B cell (primary cell): Measurements from ENCODE around the gene KLHL30. TPM values are rescaled to one million over a fixed set of nuclear protein-coding genes. Genes with fewer than 3 reads are reported as not detected.
"Not testable (repeated sequence)": the region's sequence is repeated elsewhere in the genome, so short reads cannot be mapped to it uniquely, and the experiment has no call there.

Experiments
- ATAC-seq: fragments of 200-7000 bp; cut with Tn5 transposase; one replicate; pipeline ENCODE4 v1.10.0; 2021; ENCODE audit warnings: low read depth, mild to moderate bottlenecking, moderate number of reproducible peaks, moderate library complexity
- CTCF ChIA-PET: fragments of 350-600 bp; sonication (Branson Sonifier 250); formaldehyde crosslinking; loops from one replicate; lab custom pipeline; 2021; ENCODE audit warnings: antibody characterized with exemption, inconsistent platforms; lab: Charles Lee
- POLR2A ChIA-PET: fragments of 350-600 bp; sonication (Branson Sonifier 250); formaldehyde crosslinking; loops from one replicate; lab custom pipeline; 2021; ENCODE audit warnings: antibody characterized with exemption; lab: Charles Lee
- DNase-seq: peaks from one replicate; pipeline ENCODE4 v3.0.0; 2013
- H2AFZ ChIP-seq: 2 replicates; pipeline ENCODE4 v1.6.1; 2012; ENCODE audit warnings: mild to moderate bottlenecking, low read depth, low read length; ENCODE audit not compliant: insufficient read depth, poor library complexity, severe bottlenecking
- H3K27ac ChIP-seq, 2 donors: 1 replicate in 1 of 2; 2 replicates in 1 of 2; pipeline ENCODE4 v1.5.1; 2012 to 2013; ENCODE audit warnings: low read length in 2 of 2, mild to moderate bottlenecking in 2 of 2, moderate library complexity in 1 of 2
- H3K27me3 ChIP-seq, 4 experiments: fragments of 200-600 bp in 1 of 4; sonication (generic) in 1 of 4; replicated peaks in 1 of 4; 1 replicate in 2 of 4; 2 replicates in 2 of 4; pipeline versions ENCODE4 v1.6.1 to v1.7.0; 2013 to 2016; ENCODE audit warnings: low read length in 3 of 4, mild to moderate bottlenecking in 2 of 4, mixed read lengths in 1 of 4, moderate library complexity in 1 of 4; ENCODE audit not compliant: insufficient read depth in 4 of 4, control insufficient read depth in 3 of 4; ENCODE audit errors: control extremely low read depth in 1 of 4
- H3K36me3 ChIP-seq, 2 experiments: replicated peaks in 1 of 2; 1 replicate in 1 of 2; 2 replicates in 1 of 2; pipeline versions ENCODE4 v1.6.1 to v1.7.1; 2013; ENCODE audit warnings: low read length in 1 of 2; ENCODE audit not compliant: insufficient read depth in 2 of 2, control insufficient read depth in 1 of 2; ENCODE audit errors: control extremely low read depth in 1 of 2, extremely low read depth in 1 of 2
- H3K4me1 ChIP-seq, 2 donors: fragments of 200-600 bp in 1 of 2; sonication (generic) in 1 of 2; 1 replicate in 1 of 2; 2 replicates in 1 of 2; pipeline versions ENCODE4 v1.5.1 to v1.6.1; 2013 to 2017; ENCODE audit warnings: low read length in 2 of 2; ENCODE audit not compliant: control insufficient read depth in 2 of 2, insufficient read depth in 2 of 2
- H3K4me2 ChIP-seq: replicated peaks from 2 replicates; pipeline ENCODE3; 2012; ENCODE audit warnings: mild to moderate bottlenecking, low read depth, low read length; ENCODE audit not compliant: poor library complexity, severe bottlenecking
- H3K4me3 ChIP-seq, 5 experiments: fragments of 200-600 bp in 1 of 5; sonication (generic) in 1 of 5; 1 replicate in 3 of 5; 2 replicates in 2 of 5; pipeline versions ENCODE4 v1.5.1 to v1.7.0; 2011 to 2016; ENCODE audit warnings: low read length in 4 of 5, mild to moderate bottlenecking in 4 of 5, low read depth in 2 of 5, control low read depth in 1 of 5, moderate library complexity in 1 of 5; ENCODE audit not compliant: insufficient read depth in 1 of 5; ENCODE audit errors: control extremely low read depth in 1 of 5, extremely low read depth in 1 of 5
- H3K79me2 ChIP-seq: fragments of 200-600 bp; sonication (generic); one replicate; pipeline ENCODE4 v1.6.0; 2016; ENCODE audit warnings: low read length; ENCODE audit not compliant: control insufficient read depth, insufficient read depth
- H3K9ac ChIP-seq: fragments of 200-600 bp; sonication (generic); 2 replicates; pipeline ENCODE4 v1.6.1; 2017; ENCODE audit warnings: mild to moderate bottlenecking, low read length, moderate library complexity
- H3K9me3 ChIP-seq, 3 donors: one replicate each; pipeline versions ENCODE4 v1.6.1 to v1.7.1; 2013; ENCODE audit warnings: low read length in 2 of 3; ENCODE audit not compliant: control insufficient read depth in 2 of 3, insufficient read depth in 1 of 3; ENCODE audit errors: control extremely low read depth in 1 of 3
- H4K20me1 ChIP-seq: 2 replicates; pipeline ENCODE4 v1.6.0; 2012; ENCODE audit warnings: mild to moderate bottlenecking, low read length; ENCODE audit not compliant: insufficient read depth, control insufficient read depth, poor library complexity, severe bottlenecking
- H3K27ac Mint-ChIP-seq: one replicate; pipeline ENCODE4 v1.8.0; 2021; ENCODE audit warnings: mixed read lengths
- H3K27me3 Mint-ChIP-seq: one replicate; pipeline ENCODE4 v1.8.0; 2021; ENCODE audit warnings: mixed read lengths
- H3K4me1 Mint-ChIP-seq: one replicate; pipeline ENCODE4 v1.8.0; 2021; ENCODE audit warnings: mixed read lengths
- H3K4me3 Mint-ChIP-seq: one replicate; pipeline ENCODE4 v1.8.0; 2021; ENCODE audit warnings: mixed read lengths
- H3K9me3 Mint-ChIP-seq: one replicate; pipeline ENCODE4 v1.8.0; 2022; ENCODE audit warnings: mixed read lengths; ENCODE audit not compliant: insufficient read depth
- EZH2 ChIP-seq: IDR thresholded peaks from 2 replicates; pipeline ENCODE4 v1.6.1; 2012; ENCODE audit warnings: borderline replicate concordance, low read depth, mild to moderate bottlenecking, moderate library complexity, low read length; ENCODE audit not compliant: insufficient read depth, poor library complexity, severe bottlenecking
- WGBS: methylation state at CpG from one replicate; pipeline ENCODE4 v1.1.5; 2013; ENCODE audit warnings: missing lambda C conversion rate; ENCODE audit not compliant: insufficient coverage; 5-methylcytosine and 5-hydroxymethylcytosine counted together
- intact Hi-C: fragments of 100-400 bp; cut with micrococcal nuclease; formaldehyde crosslinking; loops from one replicate; pipeline ENCODE4 v1.10.0; 2022
- polyA plus RNA-seq: library from polyadenylated mRNA; depleted of rRNA; stranded (reverse); fragments of >200 nt; gene quantifications from 2 replicates; pipeline ENCODE4 v1.2.3, GENCODE V29; 2012
- total RNA-seq, 2 donors: library from RNA; stranded (reverse); fragments of 120-200 nt in 1 of 2; gene quantifications; 1 replicate in 1 of 2; 2 replicates in 1 of 2; pipeline versions ENCODE4 v1.2.3 to v1.2.4, GENCODE V29; 2013 to 2022
- TF ChIP-seq, protein P1 (sequence below): fragments of 200-600 bp; IDR thresholded peaks from one replicate; pipeline ENCODE4 v1.8.0; 2022; ENCODE audit warnings: antibody characterized with exemption, mild to moderate bottlenecking

The KLHL30 gene
- total and polyA plus RNA-seq, 2 donors (not counting 1 experiment from before 2014, with no cell fraction given), result not detected

DNA sequence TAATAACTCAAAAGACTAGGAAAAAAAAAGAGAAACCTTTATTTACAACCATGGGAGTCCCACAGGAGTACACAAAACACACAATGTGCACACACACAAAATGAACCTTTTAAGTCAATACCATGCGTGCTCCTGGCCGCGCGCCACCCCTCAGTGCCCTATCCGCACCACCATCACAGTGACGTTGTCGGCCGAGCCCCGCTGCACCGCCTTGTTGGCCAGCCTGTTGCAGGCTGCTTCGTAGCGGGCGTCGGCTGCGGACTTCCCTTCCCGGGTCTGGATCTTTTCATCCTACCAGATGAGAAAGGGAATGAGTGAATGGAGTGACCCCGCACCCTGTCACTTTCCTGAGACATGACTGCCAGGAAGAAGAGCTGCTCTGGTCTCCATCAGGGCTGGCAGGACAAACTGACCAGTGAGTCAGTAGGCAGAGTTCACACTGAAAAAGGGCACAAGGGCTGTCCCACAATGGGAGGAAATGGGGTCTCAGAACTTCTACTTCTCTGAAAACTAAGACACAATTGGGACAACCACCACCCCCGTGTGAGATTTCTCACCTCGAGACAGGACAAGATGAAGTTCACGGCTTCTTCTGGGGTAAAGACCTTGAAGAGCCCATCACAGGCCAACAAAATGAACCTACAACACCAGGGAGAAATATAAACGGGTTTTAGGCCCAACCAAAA, 32.1 kb downstream of the KLHL30 start:
- H3K4me2 ChIP-seq, result no peak overlapping the region
- CTCF ChIA-PET, result no interaction called here

DNA sequence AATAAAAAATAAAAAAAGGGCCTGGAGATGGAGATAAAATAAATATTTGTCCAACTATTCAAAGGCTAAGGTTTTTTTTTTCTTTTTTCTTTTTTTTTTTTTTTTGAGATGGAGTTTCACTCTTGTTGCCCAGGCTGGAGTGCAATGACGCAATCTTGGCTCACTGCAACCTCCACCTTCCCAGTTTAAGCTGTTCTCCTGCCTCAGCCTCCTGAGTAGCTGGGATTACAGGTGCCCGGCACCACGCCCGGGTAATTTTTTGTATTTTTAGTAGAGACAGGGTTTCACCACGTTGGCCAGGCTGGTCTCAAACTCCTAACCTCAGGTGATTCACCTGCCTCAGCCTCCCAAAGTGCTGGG, 32.6 kb downstream of the KLHL30 start:
- H3K27ac ChIP-seq, H3K4me1 ChIP-seq, H3K79me2 ChIP-seq, POLR2A ChIA-PET, H3K27ac Mint-ChIP-seq, H2AFZ ChIP-seq, H3K27me3 Mint-ChIP-seq, H3K4me3 ChIP-seq, H3K27me3 ChIP-seq, CTCF ChIA-PET, H3K9me3 Mint-ChIP-seq, H3K9me3 ChIP-seq, H3K4me3 Mint-ChIP-seq, H3K4me1 Mint-ChIP-seq, H3K4me2 ChIP-seq, H3K9ac ChIP-seq, ATAC-seq, intact Hi-C loops, DNase-seq: not testable (repeated sequence)
- Histone ChIP-seq H3K36me3 (peaks cover 7 to 62% of the 10 kb centered on the region in 2 experiments), H4K20me1 (peaks cover 25% of the 10 kb centered on the region)
- WGBS, result no CpG with 5 or more reads among the region's 5 CpGs

More for the DNA sequence above, 32.1 kb downstream of the KLHL30 start:
- Histone ChIP-seq H3K79me2 (no peaks in the 10 kb centered on the region), H3K9ac (no peak overlapping the region), H3K9me3 (no peaks in the 10 kb centered on the region), H3K36me3 (peaks cover 7 to 60% of the 10 kb centered on the region in 2 experiments), H3K27me3 (no peaks in the 10 kb centered on the region), H3K27ac (no peak overlapping the region), H4K20me1 (peaks cover 25% of the 10 kb centered on the region), H2AFZ (no peak overlapping the region), H3K4me1 (no peaks in the 10 kb centered on the region), H3K4me3 (no peak overlapping the region)
- intact Hi-C loops, result no loop called here
- Mint-ChIP-seq H3K27ac (no peak overlapping the region), H3K4me1 (no peaks in the 10 kb centered on the region), H3K4me3 (no peak overlapping the region), H3K9me3 (no peaks in the 10 kb centered on the region), H3K27me3 (no peaks in the 10 kb centered on the region)
- no peak for ATAC-seq
- DNase-seq, result no peak
- TF ChIP-seq, protein P1, sequence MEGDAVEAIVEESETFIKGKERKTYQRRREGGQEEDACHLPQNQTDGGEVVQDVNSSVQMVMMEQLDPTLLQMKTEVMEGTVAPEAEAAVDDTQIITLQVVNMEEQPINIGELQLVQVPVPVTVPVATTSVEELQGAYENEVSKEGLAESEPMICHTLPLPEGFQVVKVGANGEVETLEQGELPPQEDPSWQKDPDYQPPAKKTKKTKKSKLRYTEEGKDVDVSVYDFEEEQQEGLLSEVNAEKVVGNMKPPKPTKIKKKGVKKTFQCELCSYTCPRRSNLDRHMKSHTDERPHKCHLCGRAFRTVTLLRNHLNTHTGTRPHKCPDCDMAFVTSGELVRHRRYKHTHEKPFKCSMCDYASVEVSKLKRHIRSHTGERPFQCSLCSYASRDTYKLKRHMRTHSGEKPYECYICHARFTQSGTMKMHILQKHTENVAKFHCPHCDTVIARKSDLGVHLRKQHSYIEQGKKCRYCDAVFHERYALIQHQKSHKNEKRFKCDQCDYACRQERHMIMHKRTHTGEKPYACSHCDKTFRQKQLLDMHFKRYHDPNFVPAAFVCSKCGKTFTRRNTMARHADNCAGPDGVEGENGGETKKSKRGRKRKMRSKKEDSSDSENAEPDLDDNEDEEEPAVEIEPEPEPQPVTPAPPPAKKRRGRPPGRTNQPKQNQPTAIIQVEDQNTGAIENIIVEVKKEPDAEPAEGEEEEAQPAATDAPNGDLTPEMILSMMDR, result no peak
- no peak for TF ChIP-seq EZH2
- 98% methylated on average over 17 of the region's 21 CpGs for WGBS
- POLR2A ChIA-PET, result no interaction called here
